ENCODE results near the gene SCAF4. TPM values are rescaled to one million over a fixed set of nuclear protein-coding genes. Genes with fewer than 3 reads are reported as not detected.

The SCAF4 gene
- total and polyA plus RNA-seq, 2 of the 8 experiments (the other 6 are each of a cell fraction or from before 2014, with no cell fraction given), result 28.9 to 55.1 TPM

DNA sequence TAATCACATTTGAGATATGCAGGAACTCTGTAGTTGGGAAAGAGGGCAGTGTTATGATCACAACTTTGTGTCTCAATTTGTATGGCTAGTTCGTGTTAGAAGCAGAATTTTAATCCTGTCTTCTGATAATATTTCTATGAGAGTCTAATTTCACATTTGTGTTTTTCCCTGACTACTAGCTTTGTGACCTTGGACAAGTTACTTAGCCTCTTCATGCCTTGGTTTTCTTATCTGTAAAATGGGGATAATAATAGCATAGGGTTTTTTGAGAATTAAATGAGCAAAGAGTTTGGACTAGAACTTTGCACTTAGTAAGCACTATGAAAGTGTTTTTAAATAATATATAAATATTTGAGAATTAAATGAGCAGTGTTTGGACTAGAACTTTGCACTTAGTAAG is 24.9 kb upstream of the SCAF4 start:
- WGBS, 2 experiments (ENCODE audit: extremely low coverage in 1 of 2, insufficient coverage in 1 of 2, insufficient read length in 1 of 2, insufficient replicate concordance in 2 of 2, low coverage in 1 of 2, low lambda C conversion rate in 2 of 2, missing lambda C conversion rate in 1 of 2), result 76% methylated on average over 1 of the region's 1 CpG; no CpG with 5 or more reads in 1 of the 2 experiments
- H3K27ac ChIP-seq (ENCODE audit: low read depth, low read length), result no peak overlapping the region
- no peak overlapping the region for H3K14ac ChIP-seq (ENCODE audit: insufficient read length)
- DNase-seq (ENCODE audit: low read depth in 1 of 2, low spot score in 2 of 2) (no peak), FAIRE-seq (no peak)
- peaks cover 0 to 8% (median 5%) of the 10 kb centered on the region in 4 experiments; a peak in 3 of 7 replicates for H3K4me1 ChIP-seq (replicated peaks in 1 of 4; ENCODE audit: control insufficient read depth in 3 of 4, insufficient read depth in 4 of 4, low read length in 3 of 4)
- H3K18ac ChIP-seq (ENCODE audit: extremely low read depth, low read length), result no peak overlapping the region
- no peak overlapping the region for H4K8ac ChIP-seq (ENCODE audit: extremely low read depth, insufficient read depth, low read length)
- H2BK5ac ChIP-seq (ENCODE audit: low read depth, low read length), result no peak overlapping the region
- H3K9ac ChIP-seq (replicated peaks in 1 of 4; ENCODE audit: extremely low read depth in 1 of 4, low read depth in 3 of 4, low read length in 3 of 4), result no peak overlapping the region
- no peak overlapping the region for H3K23ac ChIP-seq (ENCODE audit: insufficient read length)
- H3K36me3 ChIP-seq (ENCODE audit: control insufficient read depth in 2 of 4, insufficient read depth in 4 of 4, low read length in 3 of 4), result no peaks in the 10 kb centered on the region
- H2BK15ac ChIP-seq (ENCODE audit: low read length), result no peak overlapping the region
- no peak overlapping the region for H3K4me2 ChIP-seq (ENCODE audit: insufficient read depth in 1 of 2, low read depth in 2 of 2, low read length in 2 of 2)
- H3K4ac ChIP-seq (replicated peaks; ENCODE audit: insufficient read length, low read depth, low read length), result no peak overlapping the region
- no peak overlapping the region for H3K4me3 ChIP-seq (ENCODE audit: extremely low read depth in 1 of 4, insufficient read depth in 2 of 4, low read depth in 3 of 4, low read length in 4 of 4)
- no peak overlapping the region for H3K56ac ChIP-seq (replicated peaks; ENCODE audit: insufficient read length, low read depth, low read length)
- no peaks in the 10 kb centered on the region for H3K9me3 ChIP-seq (ENCODE audit: insufficient read depth in 2 of 2, low read depth in 1 of 2, low read length in 1 of 2)
- no peaks in the 10 kb centered on the region for H3K27me3 ChIP-seq (replicated peaks in 1 of 4; ENCODE audit: control insufficient read depth in 3 of 4, extremely low read depth in 1 of 4, insufficient read depth in 3 of 4, low read length in 3 of 4)
- H2AK5ac ChIP-seq (ENCODE audit: low read depth, low read length), result no peak overlapping the region
- no peak overlapping the region for H4K5ac ChIP-seq (ENCODE audit: insufficient read length, low read depth, low read length)
- ChIA-PET POLR2A (ENCODE audit: partially characterized antibody) (no interaction called here), CTCF (ENCODE audit: partially characterized antibody) (interaction anchor here (0.6 kb wide), 1 partner anchor 458 kb away, joined by 4 read pairs; no protein-coding TSS in a partner anchor)
- no peak overlapping the region for H2BK12ac ChIP-seq (ENCODE audit: low read depth, low read length)
- no peak overlapping the region for H2BK20ac ChIP-seq (ENCODE audit: low read length)
- H4K91ac ChIP-seq (replicated peaks; ENCODE audit: insufficient read length, low read length), result no peak overlapping the region
- no peak overlapping the region for H2AFZ ChIP-seq (ENCODE audit: low read length)
- H4K20me1 ChIP-seq (replicated peaks in 1 of 2; ENCODE audit: control insufficient read depth in 1 of 2, insufficient read depth in 2 of 2, low read length in 2 of 2), result no peaks in the 10 kb centered on the region
- H3K79me1 ChIP-seq (ENCODE audit: low read depth, low read length), result no peaks in the 10 kb centered on the region
- H3K79me2 ChIP-seq (ENCODE audit: control insufficient read depth in 1 of 2, insufficient read depth in 2 of 2, low read length in 2 of 2), result no peaks in the 10 kb centered on the region
- H2BK120ac ChIP-seq (replicated peaks; ENCODE audit: low read depth, low read length), result no peak overlapping the region
- no peaks in the 10 kb centered on the region for H3K23me2 ChIP-seq (ENCODE audit: low read depth, low read length)
- TF ChIP-seq EGR1 (IDR thresholded peaks at IDR 0.05; ENCODE audit: borderline replicate concordance, low read depth, low read length) (no peak), EZH2 (IDR thresholded peaks at IDR 0.05; ENCODE audit: low read depth, low read length, severe bottlenecking) (no peak)
